HCT116 (cell line): Measurements from ENCODE around the gene TTLL5. TPM values are rescaled to one million over a fixed set of nuclear protein-coding genes. Genes with fewer than 3 reads are reported as not detected.

ENCODE experiments used
- ATAC-seq: fragments of 200-7000 bp; cut with Tn5 transposase; 2 replicates; pipeline ENCODE4 v1.9.1; 2020; ENCODE audit warnings: mild to moderate bottlenecking, moderate library complexity
- BruUV-seq: library from RNA; stranded (reverse); fragments of 400-500 nt; replicated peaks from 2 replicates; lab custom pipeline; 2021; lab: Mats Ljungman, UMichigan
- CTCF ChIA-PET: fragments of 300-600 bp; sonication (Branson Sonifier 250); formaldehyde crosslinking; loops from one replicate; lab custom pipeline; 2021; ENCODE audit warnings: antibody characterized with exemption; lab: Charles Lee
- POLR2A ChIA-PET: fragments of 300-600, 350-600 bp; sonication (Branson Sonifier 250); formaldehyde crosslinking; loops from one replicate; lab custom pipeline; 2021; ENCODE audit warnings: antibody characterized with exemption; lab: Charles Lee
- RAD21 ChIA-PET, 2 experiments: fragments of 300-600 bp; sonication (Branson Sonifier 250); formaldehyde crosslinking; loops; one replicate each; lab custom pipeline; 2023; ENCODE audit warnings: low total read pairs in 2 of 2; ENCODE audit not compliant: uncharacterized antibody in 2 of 2, unreplicated experiment in 2 of 2, low non-redundant PET in 1 of 2; lab: Charles Lee
- DNase-seq: peaks from one replicate; pipeline ENCODE4 v3.0.0-alpha.2; 2010; ENCODE audit warnings: low read depth, low spot score
- H2AFZ ChIP-seq: fragments of 200-600 bp; shearing (Covaris generic), sonication (generic); 2 replicates; pipeline ENCODE4 v1.6.1; 2017; ENCODE audit warnings: low read depth, mixed run types, mixed read lengths, antibody characterized with exemption, low read length; ENCODE audit not compliant: poor library complexity, severe bottlenecking
- H3K27ac ChIP-seq: 2 replicates; pipeline ENCODE4 v1.5.1; 2012; ENCODE audit warnings: low read depth, low read length
- H3K27me3 ChIP-seq: fragments of 200-600 bp; sonication (generic); 2 replicates; pipeline ENCODE4 v1.6.1; 2016; ENCODE audit warnings: mixed run types, low read length, mixed read lengths; ENCODE audit not compliant: insufficient read depth
- H3K36me3 ChIP-seq, 2 experiments: fragments of 200-500 bp in 1 of 2; fragments of 200-600 bp in 1 of 2; sonication (Bioruptor generic) in 1 of 2; sonication (generic) in 1 of 2; 2 replicates each; pipeline versions ENCODE4 v1.5.1 to v1.6.1; 2014 to 2016; ENCODE audit warnings: low read length in 2 of 2, inconsistent platforms in 1 of 2, mixed read lengths in 1 of 2, mixed run types in 1 of 2; ENCODE audit not compliant: insufficient read depth in 2 of 2, control insufficient read depth in 1 of 2
- H3K4me1 ChIP-seq, 2 experiments: fragments of 200-600 bp in 1 of 2; sonication (generic) in 1 of 2; 2 replicates each; pipeline versions ENCODE4 v1.5.1 to v1.6.1; 2012 to 2017; ENCODE audit warnings: low read length in 2 of 2, inconsistent platforms in 1 of 2, mild to moderate bottlenecking in 1 of 2, mixed read lengths in 1 of 2, mixed run types in 1 of 2, moderate library complexity in 1 of 2; ENCODE audit not compliant: insufficient read depth in 2 of 2, control insufficient read depth in 1 of 2
- H3K4me2 ChIP-seq: fragments of 200-600 bp; sonication (generic); 2 replicates; pipeline ENCODE4 v1.6.1; 2017; ENCODE audit warnings: mixed run types, low read length, mixed read lengths
- H3K4me3 ChIP-seq, 2 experiments: fragments of 200-600 bp in 1 of 2; sonication (generic) in 1 of 2; replicated peaks in 1 of 2; 2 replicates each; pipeline ENCODE4 v1.5.1; 2011 to 2016; ENCODE audit warnings: low read length in 2 of 2, control low read depth in 1 of 2, low read depth in 1 of 2, mild to moderate bottlenecking in 1 of 2, mixed read lengths in 1 of 2, mixed run types in 1 of 2
- H3K79me2 ChIP-seq: fragments of 200-600 bp; sonication (generic); 2 replicates; pipeline ENCODE4 v1.6.1; 2017; ENCODE audit warnings: mild to moderate bottlenecking, mixed run types, low read length, moderate library complexity, mixed read lengths; ENCODE audit not compliant: insufficient read depth
- H3K9ac ChIP-seq: fragments of 200-600 bp; sonication (generic); 2 replicates; pipeline ENCODE4 v1.6.1; 2016; ENCODE audit warnings: low read length, mixed read lengths
- H3K9me2 ChIP-seq: fragments of 200-600 bp; sonication (generic), shearing (Covaris generic); 2 replicates; pipeline ENCODE4 v1.6.1; 2017; ENCODE audit warnings: mixed run types, mild to moderate bottlenecking, moderate library complexity; ENCODE audit not compliant: insufficient read depth
- H3K9me3 ChIP-seq, 2 experiments: fragments of 200-500 bp in 1 of 2; fragments of 200-600 bp in 1 of 2; sonication (Bioruptor generic) in 1 of 2; sonication (generic) in 1 of 2; 2 replicates each; pipeline ENCODE4 v1.6.1; 2014 to 2017; ENCODE audit warnings: low read length in 2 of 2, mixed read lengths in 2 of 2, inconsistent platforms in 1 of 2, low read depth in 1 of 2, mild to moderate bottlenecking in 1 of 2, mixed run types in 1 of 2, moderate library complexity in 1 of 2; ENCODE audit not compliant: control insufficient read depth in 1 of 2, insufficient read depth in 1 of 2
- H4K20me1 ChIP-seq: fragments of 200-600 bp; sonication (generic), shearing (Covaris generic); 2 replicates; pipeline ENCODE4 v1.6.1; 2017; ENCODE audit warnings: mixed run types, mild to moderate bottlenecking, moderate library complexity; ENCODE audit not compliant: insufficient read depth
- ATF3 ChIP-seq: IDR thresholded peaks from 2 replicates; pipeline ENCODE4 v1.6.1; 2012
- CEBPB ChIP-seq: IDR thresholded peaks from 2 replicates; pipeline ENCODE4 v1.6.1; 2012; ENCODE audit warnings: low read depth
- CTCF ChIP-seq, 3 experiments: fragments of 200-600 bp in 1 of 3; sonication (generic) in 1 of 3; IDR thresholded peaks in 2 of 3; conservative IDR thresholded peaks in 1 of 3; 2 replicates each; pipeline ENCODE4 v1.5.1; 2012 to 2017; ENCODE audit warnings: low read depth in 2 of 3, low read length in 2 of 3, antibody characterized with exemption in 1 of 3, borderline replicate concordance in 1 of 3, control low read depth in 1 of 3, mild to moderate bottlenecking in 1 of 3, mixed read lengths in 1 of 3, mixed run types in 1 of 3, moderate library complexity in 1 of 3; ENCODE audit not compliant: insufficient read depth in 1 of 3
- EGR1 ChIP-seq: IDR thresholded peaks from 2 replicates; pipeline ENCODE4 v1.6.1; 2012; ENCODE audit warnings: low read depth
- ELF1 ChIP-seq: IDR thresholded peaks from 2 replicates; pipeline ENCODE4 v1.6.1; 2012; ENCODE audit warnings: low read depth, borderline replicate concordance
- EZH2 ChIP-seq: fragments of 200-600 bp; sonication (generic); IDR thresholded peaks from 2 replicates; pipeline ENCODE4 v1.6.1; 2017; ENCODE audit warnings: antibody characterized with exemption, mixed run types
- FOSL1 ChIP-seq: IDR thresholded peaks from 2 replicates; pipeline ENCODE4 v1.6.1; 2012; ENCODE audit warnings: low read depth
- JUND ChIP-seq: IDR thresholded peaks from 2 replicates; pipeline ENCODE4 v1.6.1; 2012
- MAX ChIP-seq: IDR thresholded peaks from 2 replicates; pipeline ENCODE4 v1.6.1; 2012
- POLR2A ChIP-seq: IDR thresholded peaks from 2 replicates; pipeline ENCODE4 v1.7.0; 2011; ENCODE audit warnings: borderline replicate concordance; ENCODE audit not compliant: insufficient read depth, insufficient read length; ENCODE audit errors: extremely low read depth
- RAD21 ChIP-seq: IDR thresholded peaks from 2 replicates; pipeline ENCODE4 v1.6.1; 2012; ENCODE audit warnings: low read depth, mild to moderate bottlenecking
- REST ChIP-seq: IDR thresholded peaks from 2 replicates; pipeline ENCODE4 v1.6.1; 2012; ENCODE audit warnings: low read depth
- SIN3A ChIP-seq: IDR thresholded peaks from 2 replicates; pipeline ENCODE4 v1.6.1; 2012; ENCODE audit warnings: low read depth
- SP1 ChIP-seq: IDR thresholded peaks from 2 replicates; pipeline ENCODE4 v1.6.1; 2012; ENCODE audit warnings: low read depth
- SRF ChIP-seq: IDR thresholded peaks from 2 replicates; pipeline ENCODE4 v1.6.1; 2012; ENCODE audit warnings: low read depth
- TCF7L2 ChIP-seq: IDR thresholded peaks from 2 replicates; pipeline ENCODE4 v1.7.0; 2011; ENCODE audit warnings: borderline replicate concordance, inconsistent platforms; ENCODE audit not compliant: insufficient read depth, insufficient read length; ENCODE audit errors: extremely low read depth
- YY1 ChIP-seq: IDR thresholded peaks from 2 replicates; pipeline ENCODE4 v1.6.1; 2011; ENCODE audit warnings: low read length, low read depth, moderate library complexity, mild to moderate bottlenecking; ENCODE audit not compliant: insufficient replicate concordance; ENCODE audit errors: extremely low read depth
- ZBTB33 ChIP-seq: IDR thresholded peaks from 2 replicates; pipeline ENCODE4 v1.6.1; 2011; ENCODE audit warnings: mild to moderate bottlenecking, low read length, moderate library complexity; ENCODE audit not compliant: insufficient replicate concordance; ENCODE audit errors: extremely low read depth
- ZFX ChIP-seq: fragments of 450-650 bp; IDR thresholded peaks from 2 replicates; pipeline ENCODE4 v1.6.1; 2017
- intact Hi-C: fragments of 100-400 bp; cut with micrococcal nuclease; formaldehyde crosslinking; loops from 2 replicates; pipeline ENCODE4 v1.10.0; 2022
- total RNA-seq: library from RNA; stranded (reverse); gene quantifications from one replicate; pipeline ENCODE4 v1.2.1, GENCODE V29; 2021; ENCODE audit not compliant: unreplicated experiment

Gene TTLL5
- total RNA-seq, 1 experiment from 2014 or later, result 26.2 TPM

GRCh38 chr14:75995372-75996041, 334.5 kb downstream of the TTLL5 start:
- CTCF ChIA-PET, result no interaction called here
- POLR2A ChIA-PET, result no interaction called here
- no peaks in the 10 kb centered on the region for H3K9me3 ChIP-seq

More at GRCh38 chr14:75995372-75996041, 334.5 kb downstream of the TTLL5 start:
- ATAC-seq (no peak), DNase-seq (no peak)
- no peak overlapping the region for H2AFZ ChIP-seq
- no peaks in the 10 kb centered on the region for H3K4me1 ChIP-seq
- no peak overlapping the region for H3K4me2 ChIP-seq
- no TSS peak for BruUV-seq
- H3K79me2 ChIP-seq, result no peaks in the 10 kb centered on the region
- no peak overlapping the region for H3K4me3 ChIP-seq
- peaks cover 4 to 24% of the 10 kb centered on the region in 2 experiments; a peak in 2 of 4 replicates for H3K36me3 ChIP-seq
- TF ChIP-seq TCF7L2 (no peak), ATF3 (no peak), YY1 (no peak), SRF (no peak), JUND (no peak), EGR1 (no peak), ELF1 (no peak), CEBPB (no peak), FOSL1 (no peak), ZFX (no peak), POLR2A (no peak), EZH2 (no peak), REST (no peak), SP1 (no peak), MAX (no peak), ZBTB33 (no peak), SIN3A (no peak), CTCF (IDR thresholded peaks at IDR 0.05 in 2 of 3, conservative IDR thresholded peaks at IDR 0.05 in 1 of 3; ENCODE audit: borderline replicate concordance in 1 of 3, insufficient read depth in 1 of 3, low read depth in 2 of 3, low read length in 2 of 3) (no peak), RAD21 (no peak)
- intact Hi-C loops, result no loop called here
- no peaks in the 10 kb centered on the region for H3K9me2 ChIP-seq
- no peaks in the 10 kb centered on the region for H4K20me1 ChIP-seq
- RAD21 ChIA-PET, result no interaction called here
- no peak overlapping the region for H3K27ac ChIP-seq
- no peak overlapping the region for H3K9ac ChIP-seq
- no peaks in the 10 kb centered on the region for H3K27me3 ChIP-seq
